NCI-H82 treated with DMSO at 0.1 percent for 48 hours (cell line): Measurements from ENCODE around the gene FOLR1.

ENCODE experiments used
- DNase-seq: peaks from one replicate; lab custom pipeline; 2025; ENCODE audit not compliant: unreplicated experiment; lab: John Stamatoyannopoulos, UW

The FOLR1 gene

DNA sequence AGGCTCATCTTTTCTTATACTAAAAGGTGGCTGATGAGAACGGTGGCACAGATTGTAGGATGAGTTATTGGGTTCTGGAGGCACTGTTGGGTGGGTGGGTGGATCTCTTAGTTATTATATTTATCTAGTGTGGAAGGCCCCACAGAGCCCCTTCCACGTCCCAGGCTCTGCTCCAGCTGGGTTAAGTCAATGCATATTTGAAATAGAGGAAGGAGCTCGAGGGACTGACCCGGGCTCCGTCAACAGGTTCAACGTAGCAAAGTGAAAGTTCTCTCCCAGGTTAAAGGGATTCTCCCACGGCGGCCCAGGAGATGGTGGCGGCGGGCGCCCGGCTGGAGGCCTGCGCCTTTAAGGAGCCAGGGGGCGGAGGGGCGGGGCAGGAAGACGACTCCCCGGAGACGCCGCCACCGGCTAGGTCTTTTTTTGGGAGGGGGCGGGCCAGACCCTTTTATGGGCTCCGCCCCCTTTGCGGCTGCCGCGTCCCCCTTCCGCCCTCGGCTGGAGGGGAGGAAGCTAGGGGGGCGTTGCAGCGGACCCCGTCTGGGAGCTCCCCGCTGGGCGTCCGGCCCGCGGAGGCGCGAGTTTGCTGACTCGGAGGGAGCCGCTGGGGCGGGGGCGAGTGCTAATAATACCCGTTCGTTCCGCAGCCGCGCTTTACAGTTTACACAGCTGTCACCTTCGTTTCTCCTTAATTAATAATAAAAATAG, 31.1 kb downstream of the FOLR1 start:
- peak; percentile 75 for DNase-seq

DNA sequence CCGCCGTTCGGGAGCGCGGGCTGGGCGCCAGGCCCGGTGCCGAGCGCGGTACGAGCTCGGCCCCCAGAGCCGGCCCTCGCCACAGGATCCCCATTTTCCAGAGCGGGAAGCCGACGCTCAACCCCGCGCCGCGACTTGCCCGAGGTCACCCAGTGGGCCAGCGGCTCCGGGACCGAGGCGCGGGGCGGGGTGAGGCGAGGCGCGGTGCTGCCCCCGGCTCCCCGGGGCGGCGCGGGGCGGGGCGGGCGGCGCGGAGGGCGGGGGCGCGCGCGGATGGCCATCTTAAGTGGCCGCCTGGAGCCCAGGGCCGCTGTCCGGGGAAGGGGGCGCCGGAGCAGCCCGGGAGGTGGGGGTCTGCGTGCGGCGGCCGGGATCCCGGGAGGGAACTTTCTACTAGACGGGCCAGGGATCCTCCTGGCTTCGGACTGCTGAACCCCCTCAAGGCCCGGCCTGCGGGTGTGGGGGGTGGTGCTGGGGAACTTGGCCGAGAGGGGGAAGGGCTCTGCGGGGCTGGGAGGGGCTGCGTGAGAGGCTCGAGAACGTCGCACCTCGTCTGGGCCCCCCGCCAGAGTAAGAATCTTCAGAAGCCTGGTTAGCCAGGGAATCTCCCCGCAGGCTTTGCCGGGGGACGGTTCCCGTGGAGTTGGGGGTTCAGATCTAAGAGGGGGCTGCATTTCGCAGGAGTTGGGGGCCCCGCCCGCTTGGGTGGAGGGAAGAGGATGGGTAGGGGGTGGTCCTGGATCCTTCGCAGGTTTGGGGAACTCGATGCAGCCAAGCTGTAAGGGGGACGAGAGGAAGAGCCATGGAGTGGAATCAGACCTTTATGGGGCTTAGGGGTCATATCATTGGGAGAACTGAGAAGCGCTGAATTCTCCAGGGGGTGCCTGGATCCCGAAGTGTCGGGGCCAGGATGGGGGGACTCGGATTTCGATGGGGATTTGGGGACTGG, 31.9 kb downstream of the FOLR1 start:
- DNase-seq: no peak

DNA sequence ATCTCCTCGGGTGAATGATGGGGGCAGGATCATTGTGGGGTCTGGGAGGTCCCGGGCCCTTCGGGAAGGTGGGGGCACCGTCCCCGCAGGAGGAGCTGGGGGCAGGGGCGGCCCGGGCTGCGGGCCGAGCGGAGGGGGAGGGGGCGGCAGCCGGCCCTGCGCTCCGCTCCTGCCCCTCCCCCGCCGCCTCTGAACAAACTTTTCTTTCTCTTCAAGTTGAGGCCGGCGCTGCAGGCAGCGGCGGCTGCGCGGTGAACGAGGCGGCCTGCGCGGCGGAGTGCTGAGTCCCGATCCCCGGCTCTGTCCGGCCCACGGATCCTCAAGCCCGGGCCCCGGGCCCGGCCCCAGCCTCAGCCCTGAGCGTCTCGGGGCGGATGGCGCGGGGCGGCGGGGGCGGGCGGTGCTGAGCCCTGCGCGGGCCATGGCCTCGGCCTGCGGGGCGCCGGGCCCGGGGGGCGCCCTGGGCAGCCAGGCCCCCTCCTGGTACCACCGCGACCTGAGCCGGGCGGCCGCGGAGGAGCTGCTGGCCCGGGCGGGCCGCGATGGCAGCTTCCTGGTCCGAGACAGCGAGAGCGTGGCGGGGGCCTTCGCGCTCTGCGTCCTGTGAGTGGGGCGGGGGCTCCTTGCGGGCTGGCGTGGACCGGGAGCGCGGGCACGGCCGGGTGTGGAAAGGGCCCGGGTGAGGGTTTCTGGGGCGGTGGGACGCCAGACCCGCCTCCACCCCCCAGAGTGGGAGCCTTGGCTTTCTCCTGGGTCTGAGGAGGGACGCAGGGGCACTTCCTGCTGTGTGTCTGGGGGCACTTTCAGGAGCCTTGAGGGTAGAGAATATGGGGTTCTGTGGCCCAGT, 32.8 kb downstream of the FOLR1 start, which contains the start of gene INPPL1:
Gene INPPL1, plus strand, starts transcription at position 204 of the 847 bp plus-strand sequence. Its CDS starts 218 bp downstream, at position 422.
- no peak for DNase-seq

DNA sequence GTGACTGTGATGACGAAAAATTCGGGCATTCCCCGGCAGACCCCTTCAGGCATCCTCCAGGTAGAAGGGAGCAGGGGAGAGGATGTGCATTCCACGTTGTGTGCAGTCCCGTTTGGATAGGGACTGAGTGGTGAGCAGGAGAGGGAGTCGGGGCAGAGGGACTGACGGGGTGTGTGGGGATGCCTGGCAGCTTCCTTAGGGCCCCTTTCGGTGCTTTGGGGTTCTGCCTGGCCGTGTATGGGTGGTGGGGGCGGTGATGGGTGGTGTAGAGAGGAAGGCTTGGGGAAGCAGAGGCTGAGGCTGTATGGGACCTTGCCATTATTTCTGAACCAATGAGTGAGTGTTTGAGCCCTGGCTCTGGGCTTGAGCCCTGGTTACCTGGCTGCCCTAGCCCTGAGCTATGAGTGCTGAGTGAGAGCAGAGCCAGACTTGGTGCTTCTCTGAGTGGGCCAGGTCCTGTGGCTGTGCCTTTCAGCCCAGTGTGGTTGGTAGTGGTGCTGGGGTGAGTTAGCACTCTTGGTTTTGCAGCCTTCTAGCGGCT, 33.5 kb downstream of the FOLR1 start:
- no peak for DNase-seq

DNA sequence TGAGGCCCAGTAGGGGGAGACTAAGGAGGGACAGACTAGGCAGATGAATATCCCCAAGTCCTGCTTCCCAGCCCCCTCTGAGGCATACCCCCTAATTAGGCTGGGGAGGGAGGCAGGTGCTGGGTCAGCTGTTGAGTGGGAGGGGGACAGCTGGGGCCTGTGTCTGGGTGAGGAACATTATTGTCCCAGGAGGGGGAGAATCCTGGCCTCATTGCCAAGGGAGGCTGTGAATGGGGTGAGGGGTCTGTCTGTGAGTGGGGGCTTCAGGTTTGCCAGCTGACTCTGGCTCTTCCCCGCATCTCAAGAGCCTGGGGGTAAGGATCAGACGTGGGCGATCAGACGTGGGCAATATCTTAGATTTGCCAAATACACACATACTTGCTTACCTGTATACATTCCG, 34.8 kb downstream of the FOLR1 start:
- DNase-seq: no peak

DNA sequence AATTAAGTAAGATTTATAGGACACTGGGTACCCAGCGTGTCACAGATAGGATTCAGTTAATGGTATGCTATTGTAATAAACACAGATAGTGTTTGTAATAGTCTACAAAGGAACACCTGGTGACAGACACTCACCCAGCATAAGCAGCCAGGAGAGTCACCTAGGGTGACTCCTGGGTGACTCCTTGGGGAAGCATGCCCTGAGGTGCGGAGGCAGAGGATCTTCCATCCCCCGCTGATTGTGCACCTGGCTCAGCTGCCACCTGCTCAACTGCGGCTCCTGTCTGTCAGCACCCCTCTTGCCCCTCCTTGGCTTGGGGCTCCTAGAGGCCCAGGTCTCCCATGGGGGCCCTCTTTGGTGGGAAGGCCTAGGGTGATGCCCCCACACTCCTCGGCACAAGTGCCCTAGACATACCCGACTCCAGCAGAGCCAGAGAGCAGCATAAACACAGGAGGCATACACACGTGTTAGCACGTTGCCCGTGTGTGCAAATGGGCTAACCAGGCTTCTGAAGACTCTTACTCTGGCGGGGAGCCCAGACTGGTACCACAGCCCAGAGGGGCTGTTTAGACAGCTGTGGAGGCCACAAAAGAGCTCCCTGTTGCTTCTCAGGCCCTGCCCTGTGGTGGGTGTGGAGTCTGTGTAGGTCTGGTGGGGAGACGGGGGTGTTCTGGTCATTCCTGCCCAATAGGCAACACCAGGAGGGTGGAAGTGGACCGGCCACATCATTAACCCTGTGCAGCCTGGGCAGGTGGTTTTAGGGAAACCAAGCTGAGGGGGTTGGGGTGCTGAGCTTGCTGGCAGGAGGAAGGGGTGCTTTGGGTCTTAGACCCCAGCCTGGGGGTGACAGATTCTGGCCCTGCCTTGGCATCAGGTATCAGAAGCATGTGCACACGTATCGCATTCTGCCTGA, 35.6 kb downstream of the FOLR1 start:
- no peak for DNase-seq

DNA sequence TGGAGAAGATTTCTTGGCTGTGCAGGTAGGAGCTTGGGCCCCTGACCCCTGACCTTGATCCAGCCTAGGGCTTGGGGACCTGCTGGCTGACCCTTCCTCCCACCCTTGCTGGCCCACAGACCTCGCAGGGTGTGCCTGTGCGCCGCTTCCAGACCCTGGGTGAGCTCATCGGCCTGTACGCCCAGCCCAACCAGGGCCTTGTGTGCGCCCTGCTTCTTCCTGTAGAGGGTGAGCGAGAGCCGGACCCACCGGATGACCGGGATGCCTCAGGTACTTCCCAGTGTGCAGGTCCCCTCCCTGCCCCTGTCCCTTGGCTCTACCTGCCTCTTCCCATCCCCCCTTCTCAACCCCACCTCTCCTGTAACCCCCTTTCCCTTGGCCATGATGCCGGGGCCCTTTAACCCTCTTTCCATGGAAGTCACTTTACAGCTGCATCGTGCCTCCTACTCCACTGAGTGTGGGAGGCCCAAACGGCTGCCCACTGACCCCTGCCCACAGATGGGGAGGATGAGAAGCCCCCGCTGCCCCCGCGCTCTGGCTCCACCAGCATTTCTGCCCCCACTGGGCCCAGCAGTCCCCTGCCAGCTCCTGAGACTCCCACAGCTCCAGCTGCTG, 36.4 kb downstream of the FOLR1 start:
- DNase-seq: no peak

DNA sequence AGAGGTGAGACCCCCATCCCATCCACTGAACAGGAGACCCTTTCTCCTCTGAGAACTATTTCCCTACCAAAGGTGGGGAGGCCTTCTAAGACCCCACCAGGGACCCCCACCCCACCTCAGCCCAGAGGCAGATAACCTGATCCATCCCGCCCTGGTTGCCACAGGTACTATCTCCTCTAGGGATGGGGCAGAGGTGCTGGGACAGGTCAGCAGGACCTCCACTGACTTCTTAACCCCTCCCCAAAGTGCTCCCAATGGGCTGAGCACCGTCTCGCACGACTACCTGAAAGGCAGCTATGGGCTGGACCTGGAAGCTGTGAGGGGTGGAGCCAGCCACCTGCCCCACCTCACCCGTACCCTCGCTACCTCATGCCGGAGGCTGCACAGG, 36.9 kb downstream of the FOLR1 start:
- no peak for DNase-seq

DNA sequence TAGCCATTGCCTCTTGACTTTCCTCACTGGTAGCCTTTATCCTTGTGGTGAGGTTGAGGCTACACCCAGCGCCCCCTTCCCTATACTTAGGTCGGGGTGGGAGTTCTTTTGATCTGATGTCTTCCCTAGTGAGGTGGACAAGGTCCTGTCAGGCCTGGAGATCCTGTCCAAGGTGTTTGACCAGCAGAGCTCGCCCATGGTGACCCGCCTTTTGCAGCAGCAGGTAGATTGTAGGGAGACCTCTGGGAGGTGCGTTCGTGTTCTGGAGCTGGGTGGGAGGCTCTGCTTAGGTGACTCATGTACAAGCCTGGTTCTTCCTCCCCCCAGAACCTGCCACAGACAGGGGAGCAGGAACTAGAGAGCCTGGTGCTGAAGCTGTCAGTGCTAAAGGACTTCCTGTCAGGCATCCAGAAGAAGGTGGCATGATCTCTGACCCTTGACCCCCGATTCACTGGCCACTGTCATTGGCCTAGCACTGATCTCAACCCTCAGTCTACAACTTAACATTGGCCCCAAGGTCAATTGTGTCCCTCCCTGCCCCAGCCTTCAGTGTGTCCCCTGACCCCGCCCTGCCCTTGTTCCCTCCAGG, 37.5 kb downstream of the FOLR1 start:
- DNase-seq: no peak

DNA sequence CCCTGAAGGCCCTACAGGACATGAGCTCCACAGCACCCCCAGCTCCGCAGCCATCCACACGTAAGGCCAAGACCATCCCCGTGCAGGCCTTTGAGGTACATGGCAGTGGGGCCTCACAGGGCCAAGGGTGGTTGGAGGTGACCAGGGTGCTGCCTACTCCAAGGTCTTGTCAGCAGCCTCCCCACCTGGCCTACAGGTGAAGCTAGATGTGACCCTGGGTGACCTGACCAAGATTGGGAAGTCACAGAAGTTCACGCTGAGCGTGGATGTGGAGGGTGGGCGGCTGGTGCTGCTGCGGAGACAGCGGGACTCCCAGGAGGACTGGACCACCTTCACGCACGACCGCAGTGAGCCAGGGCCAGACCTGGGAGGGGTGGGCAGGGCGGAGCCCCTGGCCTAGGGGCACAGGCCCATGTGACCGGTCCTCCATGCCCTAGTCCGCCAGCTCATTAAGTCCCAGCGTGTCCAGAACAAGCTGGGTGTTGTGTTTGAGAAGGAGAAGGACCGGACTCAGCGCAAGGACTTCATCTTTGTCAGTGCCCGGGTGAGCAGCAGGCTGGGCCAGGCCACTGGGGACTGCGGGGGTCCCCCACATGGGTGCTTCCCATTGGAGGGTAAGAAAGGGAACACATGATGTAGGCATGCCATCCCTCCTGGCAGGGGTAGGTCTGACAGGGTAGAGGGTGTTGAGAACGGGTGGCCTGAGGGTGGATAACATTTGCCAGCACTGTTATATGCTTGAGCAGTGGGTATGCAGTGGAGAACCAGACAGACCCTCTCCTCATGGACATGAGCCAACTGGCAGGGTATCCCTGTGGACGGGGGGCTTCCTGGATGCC, 38.2 kb downstream of the FOLR1 start:
- DNase-seq: no peak

DNA sequence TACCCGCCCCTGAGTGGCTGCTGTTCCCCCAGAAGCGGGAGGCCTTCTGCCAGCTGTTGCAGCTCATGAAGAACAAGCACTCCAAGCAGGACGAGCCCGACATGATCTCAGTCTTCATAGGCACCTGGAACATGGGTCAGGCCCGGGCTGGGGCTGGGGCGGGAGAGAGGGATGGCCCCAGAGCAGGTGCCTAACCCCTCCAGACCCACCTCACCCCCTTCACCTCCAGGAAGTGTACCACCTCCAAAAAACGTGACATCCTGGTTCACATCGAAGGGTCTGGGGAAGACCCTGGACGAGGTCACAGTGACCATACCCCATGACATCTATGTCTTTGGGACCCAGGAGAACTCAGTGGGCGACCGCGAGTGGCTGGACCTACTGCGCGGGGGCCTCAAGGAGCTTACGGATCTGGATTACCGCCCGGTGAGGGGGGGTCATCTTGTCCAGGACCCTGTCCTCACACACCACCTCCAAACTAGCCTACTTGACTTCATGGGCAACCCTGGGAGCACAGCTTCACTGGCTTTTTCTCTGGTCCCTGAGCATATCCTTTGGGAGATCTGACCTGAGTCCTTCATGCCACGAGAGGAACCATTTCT, 38.9 kb downstream of the FOLR1 start:
- no peak for DNase-seq

DNA sequence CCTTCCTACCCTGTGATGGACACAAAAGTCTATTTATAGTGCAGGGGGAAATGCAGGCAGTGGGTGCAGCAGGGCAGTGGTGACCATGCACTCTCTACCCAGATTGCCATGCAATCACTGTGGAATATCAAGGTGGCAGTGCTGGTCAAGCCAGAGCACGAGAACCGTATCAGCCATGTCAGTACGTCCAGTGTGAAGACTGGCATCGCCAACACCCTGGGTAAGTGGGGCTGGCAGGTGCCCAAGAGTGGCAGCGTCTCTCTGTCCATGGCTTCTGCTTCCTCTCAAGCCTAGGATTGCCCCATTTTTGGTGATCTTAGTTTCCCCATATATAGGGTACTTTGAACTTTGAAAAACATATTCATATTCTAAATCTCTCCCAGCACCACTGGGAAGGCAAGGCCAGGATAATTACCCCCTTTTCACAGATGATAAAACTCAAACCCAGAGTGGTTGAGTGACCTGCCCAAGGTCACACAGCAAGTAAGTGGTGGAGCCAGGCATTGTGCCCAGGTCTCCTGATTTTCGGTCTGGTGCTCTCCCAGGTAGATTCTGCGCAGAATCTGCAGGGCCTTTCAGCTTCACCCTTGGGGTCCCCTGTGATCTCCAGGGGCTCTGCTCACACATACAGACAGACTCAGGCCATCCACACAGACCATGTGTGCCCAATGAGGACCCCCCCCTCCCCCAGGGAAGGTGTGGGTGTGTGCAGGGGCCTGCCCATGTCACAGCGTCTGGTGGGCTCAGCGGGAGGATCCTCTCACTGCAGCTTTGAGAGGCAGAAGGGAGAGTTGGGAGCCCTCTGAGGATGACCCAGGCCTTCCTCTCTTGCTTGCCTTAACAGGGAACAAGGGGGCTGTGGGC, 39.7 kb downstream of the FOLR1 start:
- no peak for DNase-seq

DNA sequence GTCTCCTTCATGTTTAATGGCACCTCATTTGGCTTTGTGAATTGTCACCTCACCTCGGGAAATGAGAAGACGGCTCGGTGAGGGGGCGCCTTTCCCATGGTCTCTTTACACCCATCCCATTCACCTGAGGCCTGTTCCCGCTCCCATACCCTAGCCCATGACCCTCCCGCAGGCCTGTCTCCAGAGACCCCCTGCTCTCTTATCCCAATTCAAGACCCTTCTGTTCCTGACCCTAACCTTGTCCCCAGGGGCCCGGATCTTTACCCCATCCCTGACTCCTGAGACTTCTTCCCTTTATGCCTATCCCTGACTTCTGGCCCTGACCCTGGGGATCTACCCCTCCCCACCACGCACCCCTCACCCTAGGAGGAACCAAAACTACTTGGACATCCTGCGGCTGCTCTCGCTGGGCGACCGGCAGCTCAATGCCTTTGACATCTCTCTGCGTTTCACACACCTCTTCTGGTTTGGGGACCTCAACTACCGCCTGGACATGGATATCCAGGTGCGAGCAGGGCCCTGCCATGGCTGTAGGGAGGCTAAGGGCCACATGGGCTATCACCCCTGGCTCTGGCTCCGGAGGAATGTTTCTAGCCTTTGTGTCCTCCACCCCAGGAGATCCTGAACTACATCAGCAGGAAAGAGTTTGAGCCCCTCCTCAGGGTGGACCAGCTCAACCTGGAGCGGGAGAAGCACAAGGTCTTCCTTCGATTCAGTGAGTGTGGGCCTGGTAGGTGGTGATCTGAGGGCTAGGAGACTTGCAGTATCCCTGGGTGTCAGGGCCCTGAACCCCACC, 40.5 kb downstream of the FOLR1 start:
- no peak for DNase-seq

DNA sequence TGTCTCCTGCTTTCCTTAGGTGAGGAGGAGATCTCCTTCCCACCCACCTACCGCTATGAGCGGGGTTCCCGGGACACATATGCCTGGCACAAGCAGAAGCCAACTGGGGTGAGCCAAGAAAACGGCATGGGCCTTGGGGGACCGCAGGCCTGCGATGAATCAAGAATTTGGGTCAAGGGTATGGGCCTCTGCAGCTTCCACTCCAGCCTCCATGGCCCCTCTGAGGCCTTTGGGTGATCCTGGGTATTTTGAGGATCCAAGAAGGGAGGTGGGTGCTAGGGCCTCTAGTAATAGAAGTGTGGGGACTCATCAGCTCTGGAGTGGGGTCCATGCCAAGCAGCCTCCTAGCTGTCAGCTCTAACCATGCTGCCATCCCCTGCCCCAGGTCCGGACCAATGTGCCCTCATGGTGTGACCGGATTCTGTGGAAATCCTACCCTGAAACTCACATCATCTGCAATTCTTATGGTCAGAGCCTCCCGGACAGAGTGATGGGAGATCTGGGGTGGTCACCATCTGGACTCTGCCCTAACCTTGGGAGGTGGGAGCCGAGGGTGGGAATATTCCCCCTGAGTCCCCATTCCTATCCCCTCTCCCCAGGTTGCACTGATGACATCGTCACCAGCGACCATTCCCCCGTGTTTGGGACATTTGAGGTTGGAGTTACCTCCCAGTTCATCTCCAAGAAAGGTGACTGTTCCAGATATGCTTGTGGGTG, 41.3 kb downstream of the FOLR1 start:
- no peak for DNase-seq

DNA sequence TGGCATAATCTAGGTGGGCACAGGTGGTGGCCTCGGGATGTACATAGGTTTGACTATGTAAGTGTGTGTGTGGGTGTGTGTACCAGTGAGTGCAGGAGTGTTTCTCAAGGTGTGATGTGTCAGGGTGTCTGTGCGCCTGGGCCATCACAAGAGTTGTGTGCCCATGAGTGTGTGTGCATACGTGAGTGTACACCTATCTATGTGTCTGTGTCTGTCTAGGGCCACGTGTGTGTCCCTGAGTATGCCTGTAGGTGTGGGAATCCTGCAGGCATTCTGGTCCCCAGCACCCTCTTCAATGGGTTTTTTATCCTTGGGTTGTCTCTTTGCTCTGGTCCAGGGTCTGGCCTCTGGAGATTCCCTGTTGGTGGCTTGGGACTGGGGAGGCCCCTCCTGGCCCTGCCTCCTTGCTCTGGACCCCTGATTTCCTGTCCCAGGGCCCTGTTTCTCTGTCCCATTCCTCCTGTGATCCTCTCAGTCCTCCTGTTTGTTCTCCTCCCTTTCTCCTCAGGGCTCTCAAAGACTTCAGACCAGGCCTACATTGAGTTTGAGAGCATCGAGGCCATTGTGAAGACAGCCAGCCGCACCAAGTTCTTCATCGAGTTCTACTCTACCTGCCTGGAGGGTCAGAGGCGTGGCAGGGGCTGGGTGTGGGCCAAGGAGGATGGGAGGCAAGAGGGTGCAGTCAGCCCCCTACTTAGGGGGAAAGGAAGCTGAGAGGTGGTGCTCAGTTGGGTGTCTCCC, 42.0 kb downstream of the FOLR1 start:
- DNase-seq: no peak
